ENCODE results near the gene CD44.

- TF ChIP-seq POLR2A (IDR thresholded peaks at IDR 0.05) (no peak), CTCF (IDR thresholded peaks at IDR 0.05) (no peak)
These were observed 84.4 kb downstream of the CD44 start for GRCh38 chr11:35223371-35223796.

Data from ovary (tissue), 3 donors.